IMR-90 (cell line): Measurements from ENCODE around the gene MDP1. TPM values are rescaled to one million over a fixed set of nuclear protein-coding genes. Genes with fewer than 3 reads are reported as not detected.

Source experiments
- ATAC-seq: fragments of 200-7000 bp; cut with Tn5 transposase; 2 replicates; pipeline ENCODE4 v1.9.1; 2020; ENCODE audit warnings: low read depth, mild to moderate bottlenecking, moderate library complexity
- BruUV-seq: library from RNA; stranded (reverse); fragments of 400-500 nt; replicated peaks from 2 replicates; lab custom pipeline; 2021; lab: Mats Ljungman, UMichigan
- CTCF ChIA-PET: fragments of 300-600 bp; formaldehyde crosslinking; extraction: SDS; loops from one replicate; lab custom pipeline; 2021; ENCODE audit warnings: antibody characterized with exemption; lab: Yijun Ruan, JAX
- POLR2A ChIA-PET: fragments of 300-600 bp; sonication (Branson Sonifier 250); formaldehyde crosslinking; loops from one replicate; lab custom pipeline; 2022; ENCODE audit warnings: antibody characterized with exemption; ENCODE audit not compliant: unreplicated experiment; lab: Charles Lee
- DNase-seq: peaks from one replicate; pipeline ENCODE4 v3.0.0; 2013
- H2AFZ ChIP-seq: replicated peaks from 2 replicates; pipeline ENCODE3; 2013; ENCODE audit warnings: low read length, mild to moderate bottlenecking; ENCODE audit not compliant: poor library complexity
- H2AK5ac ChIP-seq: 2 replicates; pipeline ENCODE4 v1.6.1; 2013; ENCODE audit warnings: low read depth, low read length, inconsistent platforms
- H2AK9ac ChIP-seq: replicated peaks from 2 replicates; pipeline ENCODE3; 2013; ENCODE audit warnings: mild to moderate bottlenecking, low read depth, low read length, moderate library complexity; ENCODE audit not compliant: poor library complexity
- H2BK120ac ChIP-seq: 2 replicates; pipeline ENCODE4 v1.6.1; 2013; ENCODE audit warnings: low read depth, low read length, inconsistent platforms
- H2BK15ac ChIP-seq: 3 replicates; pipeline ENCODE4 v1.6.1; 2013; ENCODE audit warnings: low read depth, low read length, inconsistent platforms
- H2BK20ac ChIP-seq: 2 replicates; pipeline ENCODE4 v1.6.1; 2013; ENCODE audit warnings: low read depth, mild to moderate bottlenecking, inconsistent platforms, low read length, moderate library complexity
- H2BK5ac ChIP-seq: 2 replicates; pipeline ENCODE4 v1.6.1; 2013; ENCODE audit warnings: mild to moderate bottlenecking, low read depth, low read length, inconsistent platforms; ENCODE audit not compliant: poor library complexity, severe bottlenecking
- H3K14ac ChIP-seq: replicated peaks from 2 replicates; pipeline ENCODE4 v1.6.1; 2013; ENCODE audit warnings: low read depth, low read length, inconsistent platforms
- H3K18ac ChIP-seq: 2 replicates; pipeline ENCODE4 v1.6.1; 2013; ENCODE audit warnings: low read depth, low read length, control low read depth
- H3K23ac ChIP-seq: 2 replicates; pipeline ENCODE4 v1.6.1; 2013; ENCODE audit warnings: low read depth, low read length, inconsistent platforms
- H3K27ac ChIP-seq: 2 replicates; pipeline ENCODE4 v1.5.1; 2013; ENCODE audit warnings: mild to moderate bottlenecking, control low read depth, low read length; ENCODE audit not compliant: insufficient read depth
- H3K27me3 ChIP-seq: 2 replicates; pipeline ENCODE4 v1.6.1; 2013; ENCODE audit warnings: low read length; ENCODE audit not compliant: control insufficient read depth, insufficient read depth
- H3K36me3 ChIP-seq: 2 replicates; pipeline ENCODE4 v1.6.1; 2013; ENCODE audit warnings: low read length, mixed read lengths; ENCODE audit not compliant: control insufficient read depth, insufficient read depth
- H3K4ac ChIP-seq: 2 replicates; pipeline ENCODE4 v1.6.1; 2013; ENCODE audit warnings: low read depth, low read length, inconsistent platforms
- H3K4me1 ChIP-seq: 2 replicates; pipeline ENCODE4 v1.6.1; 2013; ENCODE audit warnings: low read length, mixed read lengths; ENCODE audit not compliant: control insufficient read depth, insufficient read depth
- H3K4me2 ChIP-seq: 2 replicates; pipeline ENCODE4 v1.6.1; 2013; ENCODE audit warnings: low read depth, mild to moderate bottlenecking, control low read depth, low read length, moderate library complexity
- H3K4me3 ChIP-seq: 2 replicates; pipeline ENCODE4 v1.5.1; 2013; ENCODE audit warnings: low read depth, mild to moderate bottlenecking, control low read depth, low read length, moderate library complexity; ENCODE audit not compliant: insufficient read depth
- H3K56ac ChIP-seq: 2 replicates; pipeline ENCODE4 v1.6.1; 2013; ENCODE audit warnings: low read length, inconsistent platforms; ENCODE audit not compliant: insufficient read depth; ENCODE audit errors: extremely low read depth
- H3K79me1 ChIP-seq, 2 experiments: 2 replicates each; pipeline ENCODE4 v1.6.1; 2013; ENCODE audit warnings: low read length in 2 of 2, inconsistent platforms in 1 of 2, low read depth in 1 of 2
- H3K9ac ChIP-seq: 2 replicates; pipeline ENCODE4 v1.6.1; 2013; ENCODE audit warnings: low read depth, low read length, control low read depth
- H3K9me1 ChIP-seq: 2 replicates; pipeline ENCODE4 v1.6.1; 2013; ENCODE audit warnings: low read length, inconsistent platforms; ENCODE audit not compliant: insufficient read depth
- H3K9me3 ChIP-seq: 2 replicates; pipeline ENCODE4 v1.6.1; 2013; ENCODE audit warnings: low read length; ENCODE audit not compliant: control insufficient read depth, insufficient read depth
- H4K20me1 ChIP-seq: 2 replicates; pipeline ENCODE4 v1.6.1; 2013; ENCODE audit warnings: low read length, inconsistent platforms; ENCODE audit not compliant: insufficient read depth
- H4K5ac ChIP-seq: 2 replicates; pipeline ENCODE4 v1.6.1; 2013; ENCODE audit warnings: mild to moderate bottlenecking, low read depth, low read length, control low read depth
- H4K8ac ChIP-seq, 2 experiments: 2 replicates each; pipeline ENCODE4 v1.6.1; 2013; ENCODE audit warnings: low read depth in 2 of 2, low read length in 2 of 2, control low read depth in 1 of 2, inconsistent platforms in 1 of 2
- H4K91ac ChIP-seq: 2 replicates; pipeline ENCODE4 v1.6.1; 2013; ENCODE audit warnings: low read depth, low read length, inconsistent platforms; ENCODE audit not compliant: insufficient read depth
- BHLHE40 ChIP-seq: fragments of 150-350 bp; IDR thresholded peaks from 2 replicates; pipeline ENCODE4 v1.6.1; 2016; ENCODE audit warnings: mild to moderate bottlenecking, low read depth, low read length
- CEBPB ChIP-seq: IDR thresholded peaks from 2 replicates; pipeline ENCODE4 v1.6.1; 2012; ENCODE audit warnings: low read depth, low read length, improper control_type of control experiment
- CHD1 ChIP-seq: IDR thresholded peaks from 2 replicates; pipeline ENCODE4 v1.6.1; 2012; ENCODE audit warnings: low read depth, low read length, improper control_type of control experiment
- FOS ChIP-seq: fragments of 150-350 bp; IDR thresholded peaks from 2 replicates; pipeline ENCODE4 v1.6.1; 2016; ENCODE audit warnings: low read depth, low read length
- MAFK ChIP-seq: IDR thresholded peaks from 2 replicates; pipeline ENCODE4 v1.6.1; 2012; ENCODE audit warnings: low read depth, low read length, improper control_type of control experiment
- MAZ ChIP-seq: IDR thresholded peaks from 2 replicates; pipeline ENCODE4 v1.6.1; 2012; ENCODE audit warnings: low read depth, mild to moderate bottlenecking, low read length, improper control_type of control experiment, moderate library complexity, borderline replicate concordance
- MXI1 ChIP-seq: IDR thresholded peaks from 2 replicates; pipeline ENCODE4 v1.6.1; 2012; ENCODE audit warnings: low read depth, mild to moderate bottlenecking, low read length, moderate library complexity, borderline replicate concordance
- NFE2L2 ChIP-seq: fragments of 150-350 bp; IDR thresholded peaks from 2 replicates; pipeline ENCODE4 v1.6.1; 2016; ENCODE audit warnings: low read depth, mild to moderate bottlenecking, low read length
- POLR2A ChIP-seq: IDR thresholded peaks from 2 replicates; pipeline ENCODE4 v1.6.1; 2012; ENCODE audit warnings: mild to moderate bottlenecking, low read depth, low read length
- RAD21 ChIP-seq: IDR thresholded peaks from 2 replicates; pipeline ENCODE4 v1.6.1; 2012; ENCODE audit warnings: low read length, improper control_type of control experiment
- RFX5 ChIP-seq: IDR thresholded peaks from 2 replicates; pipeline ENCODE4 v1.8.0; 2012; ENCODE audit warnings: low read depth, mild to moderate bottlenecking, low read length, moderate library complexity
- SMC3 ChIP-seq: fragments of 150-350 bp; IDR thresholded peaks from 2 replicates; pipeline ENCODE4 v1.6.1; 2016; ENCODE audit warnings: low read depth, mild to moderate bottlenecking, antibody characterized with exemption, low read length, moderate library complexity
- USF2 ChIP-seq: fragments of 150-350 bp; IDR thresholded peaks from 2 replicates; pipeline ENCODE4 v1.6.1; 2017; ENCODE audit warnings: mild to moderate bottlenecking, antibody characterized with exemption, low read length, low read depth
- WGBS, 2 experiments: methylation state at CpG; one replicate each; pipeline versions ENCODE4 v1.1.5 to v1.1.7; 2013; ENCODE audit warnings: missing lambda C conversion rate in 2 of 2; ENCODE audit not compliant: insufficient read length in 1 of 2; ENCODE audit errors: extremely low coverage in 2 of 2; 5-methylcytosine and 5-hydroxymethylcytosine counted together
- dilution Hi-C: fragments of 300-500 bp; cut with HindIII; formaldehyde crosslinking; loops from one replicate; pipeline ENCODE4 v1.14.3; 2018; ENCODE audit warnings: low sequenced_read_pairs; ENCODE audit not compliant: unreplicated experiment
- in situ Hi-C: fragments of 300-500 bp; cut with MboI; formaldehyde crosslinking; loops from 3 replicates; pipeline ENCODE4 v1.14.3; 2019; ENCODE audit warnings: low sequenced_read_pairs, inconsistent platforms, mixed read lengths
- intact Hi-C: fragments of 100-400 bp; cut with micrococcal nuclease; formaldehyde crosslinking; loops from 2 replicates; pipeline ENCODE4 v1.10.0; 2022
- polyA plus RNA-seq, 3 experiments: library from polyadenylated mRNA; depleted of rRNA; stranded (reverse); fragments of >200 nt; gene quantifications; 2 replicates each; pipeline ENCODE4 v1.2.3, GENCODE V29; 2012; ENCODE audit warnings: low replicate concordance in 1 of 3
- total RNA-seq: library from RNA; depleted of rRNA; stranded (reverse); fragments of >200 nt; gene quantifications from 2 replicates; pipeline ENCODE4 v1.2.3, GENCODE V29; 2012
- TF ChIP-seq, protein P1 (sequence below): fragments of 150-350 bp; IDR thresholded peaks from 2 replicates; pipeline ENCODE4 v1.6.1; 2016; ENCODE audit warnings: low read depth, mild to moderate bottlenecking, low read length, moderate library complexity, borderline replicate concordance
- TF ChIP-seq, protein P2 (sequence below): conservative IDR thresholded peaks from 2 replicates; pipeline ENCODE4 v1.5.1; 2012; ENCODE audit warnings: mild to moderate bottlenecking, low read depth, low read length, improper control_type of control experiment

MDP1 gene
- total and polyA plus RNA-seq, 2 of the 4 experiments (the other 2 are of a cell fraction): 15.1 to 17.8 TPM

DNA sequence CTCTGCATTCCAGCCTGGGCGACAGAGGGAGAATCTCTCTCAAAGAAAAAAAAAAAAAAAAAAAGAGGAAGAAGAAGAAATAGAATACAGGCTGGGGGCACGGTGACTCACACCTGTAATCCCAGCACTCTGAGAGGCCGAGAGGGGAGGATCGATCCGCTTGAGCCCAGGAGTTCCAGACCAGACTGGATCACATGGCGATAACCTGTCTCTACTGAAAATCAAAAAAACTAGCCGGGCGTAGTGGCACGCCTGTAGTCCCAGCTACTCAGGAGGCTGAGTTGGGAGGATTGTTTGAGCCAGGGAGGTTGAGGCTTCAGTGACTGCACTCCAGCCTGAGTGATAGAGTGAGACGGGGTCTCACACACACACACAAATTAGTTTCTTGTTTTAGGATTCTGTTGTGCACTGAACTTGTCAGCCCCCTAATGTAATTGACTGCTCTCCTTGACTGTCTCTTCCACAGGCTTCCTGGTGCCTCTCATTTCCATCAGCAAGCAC, 27.5 kb upstream of the MDP1 start:
- ATAC-seq (no peak), DNase-seq (no peak)
- Histone ChIP-seq H3K27me3 (no peaks in the 10 kb centered on the region), H3K79me1 (peaks cover 25 to 37% of the 10 kb centered on the region in 2 experiments), H3K4ac (peak overlapping the region; percentile 82), H3K27ac (peak overlapping the region; percentile 88), H4K5ac (peak overlapping the region; percentile 93), H3K4me1 (peaks cover 13% of the 10 kb centered on the region), H2AFZ (peak overlapping the region; percentile 89), H2AK9ac (peak overlapping the region; percentile 45), H3K36me3 (peaks cover 20% of the 10 kb centered on the region), H3K9me1 (peaks cover 18% of the 10 kb centered on the region), H3K56ac (no peak overlapping the region), H2BK120ac (peak overlapping the region; percentile 72), H3K4me3 (peak overlapping the region; percentile 82), H3K9me3 (no peaks in the 10 kb centered on the region), H4K91ac (peak overlapping the region; percentile 55), H2AK5ac (peak overlapping the region; percentile 98), H4K20me1 (peaks cover 4% of the 10 kb centered on the region), H3K4me2 (peak overlapping the region; percentile 62), H4K8ac (peak overlapping the region; percentile 86 to 91), H2BK15ac (peak overlapping the region; percentile 15; the same call in 1 of the 3 replicates), H3K9ac (peak overlapping the region; percentile 59), H2BK20ac (peak overlapping the region; percentile 33; the same call in 1 of the 2 replicates), H3K18ac (0 out of 2 replicates have a peak overlapping the region, but pooled peaks have one; percentile 16), H2BK5ac (peak overlapping the region; percentile 49), H3K23ac (peak overlapping the region; percentile 82), H3K14ac (peak overlapping the region; percentile 88)
- ChIA-PET POLR2A (interaction anchor here (0.7 kb wide), 1 partner anchor 13 kb away, joined by 11 read pairs; no protein-coding TSS in a partner anchor), CTCF (interaction anchor here (0.7 to 2.5 kb wide), 9 partner anchors 8 to 199 kb away, joined by 3 to 23 read pairs (median 4); partner anchors contain the start of genes DHRS1, LTB4R, NOP9 and RABGGTA)
- intact Hi-C loops: loop anchor here (1.0 to 5.0 kb wide), 4 partner anchors 27 to 231 kb away; partner anchors contain the start of gene RABGGTA
- in situ Hi-C loops: loop anchor here (5.0 kb wide), 1 partner anchor 54 kb away; the partner anchor contains the start of genes DHRS1 and NOP9
- dilution Hi-C loops: no loop called here
- BruUV-seq: no TSS peak
- 80% methylated on average over 1 of the region's 10 CpGs; no CpG with 5 or more reads in 1 of the 2 experiments for WGBS, 2 experiments
- TF ChIP-seq POLR2A (no peak), CHD1 (no peak), MAFK (no peak), RAD21 (no peak), MXI1 (no peak), MAZ (no peak), BHLHE40 (no peak), USF2 (no peak), FOS (no peak), NFE2L2 (no peak), SMC3 (no peak), CEBPB (no peak), RFX5 (no peak)
- TF ChIP-seq, protein P1, sequence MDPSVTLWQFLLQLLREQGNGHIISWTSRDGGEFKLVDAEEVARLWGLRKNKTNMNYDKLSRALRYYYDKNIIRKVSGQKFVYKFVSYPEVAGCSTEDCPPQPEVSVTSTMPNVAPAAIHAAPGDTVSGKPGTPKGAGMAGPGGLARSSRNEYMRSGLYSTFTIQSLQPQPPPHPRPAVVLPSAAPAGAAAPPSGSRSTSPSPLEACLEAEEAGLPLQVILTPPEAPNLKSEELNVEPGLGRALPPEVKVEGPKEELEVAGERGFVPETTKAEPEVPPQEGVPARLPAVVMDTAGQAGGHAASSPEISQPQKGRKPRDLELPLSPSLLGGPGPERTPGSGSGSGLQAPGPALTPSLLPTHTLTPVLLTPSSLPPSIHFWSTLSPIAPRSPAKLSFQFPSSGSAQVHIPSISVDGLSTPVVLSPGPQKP: no peak
- TF ChIP-seq, protein P2, sequence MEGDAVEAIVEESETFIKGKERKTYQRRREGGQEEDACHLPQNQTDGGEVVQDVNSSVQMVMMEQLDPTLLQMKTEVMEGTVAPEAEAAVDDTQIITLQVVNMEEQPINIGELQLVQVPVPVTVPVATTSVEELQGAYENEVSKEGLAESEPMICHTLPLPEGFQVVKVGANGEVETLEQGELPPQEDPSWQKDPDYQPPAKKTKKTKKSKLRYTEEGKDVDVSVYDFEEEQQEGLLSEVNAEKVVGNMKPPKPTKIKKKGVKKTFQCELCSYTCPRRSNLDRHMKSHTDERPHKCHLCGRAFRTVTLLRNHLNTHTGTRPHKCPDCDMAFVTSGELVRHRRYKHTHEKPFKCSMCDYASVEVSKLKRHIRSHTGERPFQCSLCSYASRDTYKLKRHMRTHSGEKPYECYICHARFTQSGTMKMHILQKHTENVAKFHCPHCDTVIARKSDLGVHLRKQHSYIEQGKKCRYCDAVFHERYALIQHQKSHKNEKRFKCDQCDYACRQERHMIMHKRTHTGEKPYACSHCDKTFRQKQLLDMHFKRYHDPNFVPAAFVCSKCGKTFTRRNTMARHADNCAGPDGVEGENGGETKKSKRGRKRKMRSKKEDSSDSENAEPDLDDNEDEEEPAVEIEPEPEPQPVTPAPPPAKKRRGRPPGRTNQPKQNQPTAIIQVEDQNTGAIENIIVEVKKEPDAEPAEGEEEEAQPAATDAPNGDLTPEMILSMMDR: no peak
